Adrenal gland (tissue), 5 donors: ENCODE results near the gene ENDOU.

Source experiments
- POLR2A ChIP-seq, 2 donors: fragments of 450-650 bp; IDR thresholded peaks; one replicate each; pipeline ENCODE4 v1.6.1; 2017; ENCODE audit warnings: antibody characterized with exemption in 2 of 2, mild to moderate bottlenecking in 2 of 2, moderate library complexity in 1 of 2
- TF ChIP-seq, protein P1 (sequence below), 6 experiments: fragments of 450-650 bp in 4 of 6; fragments of 200-600 bp in 2 of 6; sonication (generic) in 1 of 6; IDR thresholded peaks; 1 replicate in 5 of 6; 2 replicates in 1 of 6; pipeline versions ENCODE4 v1.5.1 to v1.8.0; 2016 to 2021; ENCODE audit warnings: antibody characterized with exemption in 6 of 6, mild to moderate bottlenecking in 2 of 6, moderate library complexity in 1 of 6
- donor health status: DM: no; HTN: no; CAD: no.

DNA sequence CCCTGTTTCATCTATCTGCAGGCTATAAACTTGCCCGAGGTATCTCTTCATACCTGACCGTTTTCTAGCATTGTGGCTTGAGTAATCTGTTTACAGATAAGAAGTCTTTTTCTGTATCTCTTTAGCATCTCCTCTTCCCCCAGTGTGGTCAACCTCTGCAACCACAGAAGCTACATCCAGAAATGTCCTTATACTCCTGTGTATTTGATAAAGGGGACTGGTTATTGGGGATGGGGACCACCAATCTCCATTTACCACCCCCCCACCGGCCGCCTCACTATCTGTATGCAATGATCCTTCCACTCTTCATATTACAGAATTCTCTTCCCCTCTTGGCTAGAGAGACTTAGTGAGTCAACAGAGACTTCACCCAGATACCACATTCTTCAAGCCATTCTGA is 16.1 kb downstream of the ENDOU start:
- TF ChIP-seq, protein P1, sequence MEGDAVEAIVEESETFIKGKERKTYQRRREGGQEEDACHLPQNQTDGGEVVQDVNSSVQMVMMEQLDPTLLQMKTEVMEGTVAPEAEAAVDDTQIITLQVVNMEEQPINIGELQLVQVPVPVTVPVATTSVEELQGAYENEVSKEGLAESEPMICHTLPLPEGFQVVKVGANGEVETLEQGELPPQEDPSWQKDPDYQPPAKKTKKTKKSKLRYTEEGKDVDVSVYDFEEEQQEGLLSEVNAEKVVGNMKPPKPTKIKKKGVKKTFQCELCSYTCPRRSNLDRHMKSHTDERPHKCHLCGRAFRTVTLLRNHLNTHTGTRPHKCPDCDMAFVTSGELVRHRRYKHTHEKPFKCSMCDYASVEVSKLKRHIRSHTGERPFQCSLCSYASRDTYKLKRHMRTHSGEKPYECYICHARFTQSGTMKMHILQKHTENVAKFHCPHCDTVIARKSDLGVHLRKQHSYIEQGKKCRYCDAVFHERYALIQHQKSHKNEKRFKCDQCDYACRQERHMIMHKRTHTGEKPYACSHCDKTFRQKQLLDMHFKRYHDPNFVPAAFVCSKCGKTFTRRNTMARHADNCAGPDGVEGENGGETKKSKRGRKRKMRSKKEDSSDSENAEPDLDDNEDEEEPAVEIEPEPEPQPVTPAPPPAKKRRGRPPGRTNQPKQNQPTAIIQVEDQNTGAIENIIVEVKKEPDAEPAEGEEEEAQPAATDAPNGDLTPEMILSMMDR (IDR thresholded peaks at IDR 0.05), result no peak
- TF ChIP-seq POLR2A (IDR thresholded peaks at IDR 0.05), result no peak
